K562 treated with DMSO at 1 percent for 48 hours (cell line): ENCODE measurements around the gene RAP1GAP. TPM values are rescaled to one million over a fixed set of nuclear protein-coding genes. Genes with fewer than 3 reads are reported as not detected.

Experiments used
- total RNA-seq: library from RNA; unstranded; fragments of 300-600 nt; gene quantifications from 2 replicates; pipeline ENCODE4 v1.2.3, GENCODE V29; 2022; ENCODE audit warnings: low replicate concordance; ENCODE audit errors: extremely low read depth

The RAP1GAP gene
- total RNA-seq, result not detected in 2 replicates

DNA sequence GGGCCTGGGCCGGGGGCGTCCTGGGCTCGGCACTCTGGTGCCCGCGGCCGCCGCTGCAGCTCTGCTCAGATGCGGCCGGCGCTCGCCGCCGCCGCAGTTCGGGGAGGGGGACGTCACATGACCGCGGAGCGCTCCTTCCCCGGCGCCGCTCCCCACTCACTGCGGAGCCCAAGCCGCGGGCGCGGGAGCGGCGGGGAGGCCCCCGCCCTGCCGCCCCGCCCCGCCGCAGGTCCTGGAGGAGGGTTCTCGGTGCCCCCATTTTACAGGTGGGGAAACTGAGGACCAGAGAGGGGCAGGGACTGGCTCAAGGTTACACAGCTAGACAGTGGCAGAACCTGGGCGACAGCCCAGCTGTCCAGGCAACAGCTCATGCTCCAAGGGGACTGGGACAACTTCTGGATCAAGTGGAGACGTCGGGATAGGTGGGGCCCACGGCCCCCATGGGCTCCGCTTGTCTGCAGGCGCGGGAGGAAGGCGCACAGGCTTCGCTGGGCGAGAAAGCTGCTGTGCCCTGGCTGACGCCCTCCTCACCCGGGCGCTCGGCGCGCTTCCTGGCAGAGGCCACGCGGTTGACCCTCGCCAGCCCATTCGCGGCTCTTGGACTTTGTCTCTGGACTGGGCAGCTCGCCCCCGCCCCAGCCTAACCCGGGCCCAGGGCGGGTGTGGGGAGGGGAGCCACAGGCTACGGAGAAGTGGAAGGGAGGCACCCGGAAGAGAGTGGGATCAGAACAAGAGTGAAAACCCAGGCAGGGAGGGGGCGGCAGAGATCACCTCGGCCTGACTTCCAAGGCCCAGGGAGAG lies at the start of gene RAP1GAP:
Gene RAP1GAP, minus strand, starts transcription at position 100 of the 801 bp plus-strand sequence. CDS start 49,325 bp downstream, outside the sequence.

Other genes starting within 250 kb of the RAP1GAP start
- gene NBPF3, start 229.2 kb downstream of the RAP1GAP start, total RNA-seq, result not detected in 2 replicates
- gene ALPL, start 159.9 kb downstream of the RAP1GAP start, total RNA-seq, result not detected in 2 replicates
- gene USP48, start 113.8 kb upstream of the RAP1GAP start, total RNA-seq, result not detected in 2 replicates
- not detected in 2 replicates for gene LDLRAD2, start 142.9 kb upstream of the RAP1GAP start, total RNA-seq